Cardiac fibroblast (primary cell): Measurements from ENCODE around the gene DROSHA.

Experiments
- DNase-seq, 2 donors: peaks; one replicate each; pipeline versions ENCODE4 v3.0.0 to v3.0.0-alpha.2; 2010; ENCODE audit warnings: low read depth in 2 of 2
- H3K4me3 ChIP-seq, 2 donors: replicated peaks in 1 of 2; 1 replicate in 1 of 2; 2 replicates in 1 of 2; pipeline ENCODE4 v1.5.1; 2011; ENCODE audit warnings: low read depth in 2 of 2, low read length in 2 of 2, mild to moderate bottlenecking in 2 of 2, moderate library complexity in 1 of 2
- CTCF ChIP-seq: IDR thresholded peaks from one replicate; pipeline ENCODE4 v1.5.1; 2011; ENCODE audit warnings: low read depth, mild to moderate bottlenecking, low read length, inconsistent platforms

The DROSHA gene

GRCh38 chr5:31504529-31504928 is 27.4 kb downstream of the DROSHA start:
- H3K4me3 ChIP-seq = no peak overlapping the region
- no peak for DNase-seq
- TF ChIP-seq CTCF = no peak

GRCh38 chr5:31502506-31502905 is 29.4 kb downstream of the DROSHA start:
- no peak overlapping the region for H3K4me3 ChIP-seq
- no peak for DNase-seq
- no peak for TF ChIP-seq CTCF

- no peak for TF ChIP-seq CTCF
- no peak for DNase-seq
- no peak overlapping the region for H3K4me3 ChIP-seq
Measured at GRCh38 chr5:31500256-31500655, 31.6 kb downstream of the DROSHA start.

- no peak overlapping the region for H3K4me3 ChIP-seq
- TF ChIP-seq CTCF = no peak
- DNase-seq = no peak
Measured at GRCh38 chr5:31496891-31497290, 35.0 kb downstream of the DROSHA start.

- TF ChIP-seq CTCF = no peak
- no peak for DNase-seq
Measured at GRCh38 chr5:31496301-31496700, 35.6 kb downstream of the DROSHA start.

GRCh38 chr5:31495336-31495735 is 36.6 kb downstream of the DROSHA start:
- no peak overlapping the region for H3K4me3 ChIP-seq
- no peak for TF ChIP-seq CTCF
- no peak for DNase-seq

More at GRCh38 chr5:31496301-31496700, 35.6 kb downstream of the DROSHA start:
- no peak overlapping the region for H3K4me3 ChIP-seq

GRCh38 chr5:31492869-31493268 is 39.0 kb downstream of the DROSHA start:
- H3K4me3 ChIP-seq = no peak overlapping the region
- DNase-seq = peak; percentile 17 to 33
- TF ChIP-seq CTCF = no peak
